ENCODE results near the gene ILF2.

Gene ILF2

DNA sequence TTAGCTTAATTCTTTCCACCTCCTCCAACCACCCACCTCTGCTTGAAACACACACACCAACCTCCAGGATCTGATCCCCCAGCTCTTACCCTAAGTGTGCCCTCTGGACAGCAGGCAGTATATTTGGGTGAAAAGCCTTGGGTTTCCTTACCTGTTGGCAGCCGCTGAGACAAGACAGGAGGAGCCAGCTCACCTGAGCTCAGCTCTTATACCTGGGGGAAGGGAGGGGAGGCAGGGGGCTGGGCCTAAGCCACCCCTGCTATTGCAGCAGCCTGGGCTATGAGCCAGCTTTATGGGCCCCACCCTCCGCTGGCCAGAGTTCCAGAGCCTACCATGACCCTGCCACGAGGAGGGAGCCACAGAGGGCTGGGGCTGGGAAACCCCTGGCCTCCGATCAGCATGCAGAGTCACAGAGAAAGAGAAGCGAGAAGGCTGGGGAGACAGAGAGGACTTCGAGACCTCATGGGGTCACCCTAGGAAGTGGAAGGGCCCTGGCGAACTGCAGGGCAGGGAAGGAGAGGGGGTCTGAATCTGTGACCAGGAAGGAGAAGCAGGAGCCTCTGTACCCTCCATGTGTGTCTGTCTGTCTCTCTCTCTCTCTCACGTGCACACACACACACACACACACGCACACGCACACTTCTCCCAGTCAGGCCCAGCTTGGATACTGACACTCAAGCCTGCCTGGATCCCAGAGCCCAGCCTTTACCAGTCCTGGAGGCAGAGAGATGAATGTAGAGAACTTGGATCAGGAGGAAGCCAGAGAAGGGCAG lies 54.5 kb downstream of the ILF2 start, which contains the start of gene S100A14:
Gene S100A14, minus strand, starts transcription at position 182 of the 773 bp plus-strand sequence. CDS start 467 bp downstream, outside the sequence.
- H3K4me3 ChIP-seq (ENCODE audit: low read length): no peak within 1 kb of the TSS
- no peak for TF ChIP-seq ZNF274 (IDR thresholded peaks at IDR 0.05; ENCODE audit: low read depth, low read length)

DNA sequence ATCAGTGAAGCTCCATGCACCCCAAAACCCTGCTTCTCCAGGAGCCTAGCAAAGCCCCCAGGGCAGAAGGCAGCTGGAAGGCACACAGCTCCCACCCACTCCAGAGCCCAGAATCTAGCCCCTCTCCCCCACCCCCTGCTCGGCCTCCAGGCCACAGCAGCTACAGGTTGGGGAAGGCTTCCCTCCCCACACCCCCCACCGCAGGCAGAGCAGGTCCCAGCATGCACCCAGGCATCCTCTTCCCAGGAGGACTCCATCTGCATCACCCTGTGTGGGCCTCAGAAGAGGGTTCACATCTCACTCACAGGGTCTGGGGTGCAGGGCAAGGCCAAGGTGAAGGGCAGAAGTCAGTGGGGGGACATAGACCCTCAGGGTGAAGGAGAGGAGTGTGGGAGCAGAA lies 55.4 kb downstream of the ILF2 start:
- TF ChIP-seq ZNF274 (IDR thresholded peaks at IDR 0.05; ENCODE audit: low read depth, low read length): no peak
- no peak overlapping the region for H3K4me3 ChIP-seq (ENCODE audit: low read length)

DNA sequence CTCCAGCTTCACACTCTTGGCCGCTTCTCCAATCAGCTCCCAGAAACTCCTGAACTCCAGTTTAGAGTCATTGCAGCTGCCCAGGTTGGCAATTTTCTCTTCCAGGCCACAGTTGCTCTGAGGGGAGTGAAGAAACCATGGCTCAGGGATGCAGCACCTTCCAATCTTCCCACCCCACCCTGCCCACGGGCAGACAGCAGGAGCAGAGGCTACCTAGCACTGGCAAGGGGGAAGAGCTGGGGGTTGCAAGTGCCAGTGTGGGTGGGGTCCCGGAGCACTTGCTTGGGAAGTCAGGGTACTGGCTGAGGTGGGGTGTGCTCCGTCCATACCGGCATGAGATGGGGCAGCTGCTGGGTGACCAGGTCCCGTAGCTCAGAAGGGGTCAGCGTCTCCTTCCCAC lies 55.9 kb downstream of the ILF2 start:
- H3K4me3 ChIP-seq (ENCODE audit: low read length): no peak overlapping the region

DNA sequence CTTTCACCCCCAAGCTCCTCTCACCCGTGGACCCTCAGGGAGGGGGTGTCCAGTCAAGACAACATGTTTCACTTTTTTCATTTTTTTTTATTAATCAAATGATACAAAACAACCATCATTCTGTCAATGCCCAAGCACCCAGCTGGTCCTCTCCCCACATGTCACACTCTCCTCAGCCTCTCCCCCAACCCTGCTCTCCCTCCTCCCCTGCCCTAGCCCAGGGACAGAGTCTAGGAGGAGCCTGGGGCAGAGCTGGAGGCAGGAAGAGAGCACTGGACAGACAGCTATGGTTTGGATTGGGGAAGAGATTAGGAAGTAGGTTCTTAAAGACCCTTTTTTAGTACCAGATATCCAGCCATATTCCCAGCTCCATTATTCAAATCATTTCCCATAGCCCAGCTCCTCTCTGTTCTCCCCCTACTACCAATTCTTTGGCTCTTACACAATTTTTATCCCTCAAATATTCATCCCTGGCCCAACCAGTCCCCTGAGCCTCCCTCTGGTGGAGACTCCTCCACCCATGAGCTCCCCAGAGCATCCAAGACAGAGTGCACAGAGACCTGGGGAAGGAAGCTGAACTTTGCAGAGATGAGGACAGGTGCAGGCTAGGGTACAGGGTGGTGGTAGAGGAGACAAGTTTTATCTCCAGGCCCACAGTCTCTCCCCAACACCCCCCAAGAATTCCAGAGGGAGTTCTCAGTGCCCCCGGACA lies 56.4 kb downstream of the ILF2 start:
- no peak overlapping the region for H3K4me3 ChIP-seq (ENCODE audit: low read length)
- TF ChIP-seq ZNF274 (IDR thresholded peaks at IDR 0.05; ENCODE audit: low read depth, low read length): no peak

More for the DNA sequence above, 55.9 kb downstream of the ILF2 start:
- TF ChIP-seq ZNF274 (IDR thresholded peaks at IDR 0.05; ENCODE audit: low read depth, low read length): no peak

DNA sequence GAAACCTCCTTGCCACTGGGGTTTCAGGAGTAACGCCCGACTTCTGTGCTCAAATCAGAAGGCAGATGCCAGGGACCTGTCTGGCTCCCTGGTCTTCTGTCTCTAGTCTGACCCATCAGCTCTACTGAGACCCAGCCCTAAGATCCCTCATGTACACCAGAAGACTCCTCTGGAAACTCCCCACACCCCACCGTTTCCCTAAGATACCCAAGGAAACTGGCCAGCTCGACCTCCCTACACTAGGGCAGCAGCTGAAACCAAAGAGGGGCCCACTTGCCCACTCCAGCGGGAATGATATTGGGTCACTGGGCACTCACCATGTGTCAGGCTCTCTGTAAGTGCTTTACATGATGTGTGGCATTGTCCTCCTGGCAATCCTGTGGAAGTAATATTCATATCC lies 57.4 kb downstream of the ILF2 start:
- no peak for TF ChIP-seq ZNF274 (IDR thresholded peaks at IDR 0.05; ENCODE audit: low read depth, low read length)
- H3K4me3 ChIP-seq (ENCODE audit: low read length): no peak overlapping the region

DNA sequence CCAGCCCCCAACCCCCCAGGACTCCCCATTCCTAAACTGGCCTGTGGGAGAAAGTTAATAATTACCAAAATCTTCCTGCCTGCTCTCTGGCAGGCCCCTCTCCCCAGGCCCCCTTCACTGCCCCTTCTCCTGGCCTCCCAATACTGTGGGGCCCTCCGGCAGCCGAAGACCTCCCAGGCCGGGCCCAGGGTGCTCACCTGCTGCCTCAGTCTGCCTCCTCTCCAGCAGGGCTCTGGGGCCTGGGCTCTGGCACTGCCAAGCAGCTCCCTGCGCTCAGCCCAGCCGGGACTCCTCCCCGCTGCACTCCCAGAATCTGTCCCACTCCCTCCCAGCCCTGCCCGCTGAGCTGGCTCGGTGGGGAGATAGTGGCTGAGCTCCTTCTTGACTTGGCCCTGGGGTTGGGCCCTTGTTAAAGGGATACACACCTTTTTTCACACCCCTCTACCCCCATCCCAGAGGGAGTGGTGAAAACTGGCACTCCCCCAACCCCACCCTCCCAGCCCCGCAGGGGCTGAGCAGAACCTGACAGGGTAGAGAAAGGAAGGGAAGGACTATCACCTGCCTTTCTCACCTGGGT lies 58.0 kb downstream of the ILF2 start, which contains the start of gene S100A16:
Gene S100A16, minus strand, starts transcription at position 383 of the 577 bp plus-strand sequence. CDS start 4,986 bp downstream, outside the sequence.
- TF ChIP-seq ZNF274 (IDR thresholded peaks at IDR 0.05; ENCODE audit: low read depth, low read length): no peak
- no peak within 1 kb of the TSS for H3K4me3 ChIP-seq (ENCODE audit: low read length)

DNA sequence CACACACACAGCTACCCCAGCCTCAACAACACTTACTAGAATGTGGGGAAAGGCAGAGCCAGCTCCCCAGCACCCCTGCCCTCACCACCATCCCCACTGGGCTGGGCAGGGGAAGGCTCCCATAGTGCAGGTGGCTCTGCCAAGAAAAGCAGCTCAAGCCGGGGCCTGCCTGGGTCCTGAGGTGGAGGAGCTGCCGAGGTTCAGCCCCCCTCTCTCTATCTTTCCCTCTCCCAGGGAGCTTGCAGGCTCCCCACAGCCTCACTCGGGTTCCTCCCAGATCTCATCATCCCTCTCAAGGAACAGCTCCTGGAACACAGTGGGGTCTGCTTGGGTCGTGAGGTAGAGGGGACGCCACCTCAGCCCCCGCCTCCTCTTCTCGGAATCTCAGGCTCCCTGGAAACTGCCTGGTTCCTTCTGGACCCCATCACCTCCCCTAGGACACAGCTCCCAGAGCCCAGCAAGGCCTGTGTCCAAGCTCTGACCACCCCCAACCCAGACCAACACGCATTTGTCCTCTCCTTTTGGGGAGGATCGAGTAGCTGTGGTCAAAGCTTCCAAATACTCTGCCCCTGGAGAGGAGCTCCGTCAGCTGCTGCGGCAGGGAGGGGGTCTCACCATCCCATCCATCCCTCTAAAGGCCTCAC lies 58.6 kb downstream of the ILF2 start:
- no peak overlapping the region for H3K4me3 ChIP-seq (ENCODE audit: low read length)
- TF ChIP-seq ZNF274 (IDR thresholded peaks at IDR 0.05; ENCODE audit: low read depth, low read length): no peak

Measured in GM08714 (cell line).